ENCODE measurements around the gene FAM50A. TPM values are rescaled to one million over a fixed set of nuclear protein-coding genes. Genes with fewer than 3 reads are reported as not detected.

FAM50A gene
- total and polyA plus RNA-seq, 2 of the 4 experiments (the other 2 are of a cell fraction) = 46.4 to 119 TPM

DNA sequence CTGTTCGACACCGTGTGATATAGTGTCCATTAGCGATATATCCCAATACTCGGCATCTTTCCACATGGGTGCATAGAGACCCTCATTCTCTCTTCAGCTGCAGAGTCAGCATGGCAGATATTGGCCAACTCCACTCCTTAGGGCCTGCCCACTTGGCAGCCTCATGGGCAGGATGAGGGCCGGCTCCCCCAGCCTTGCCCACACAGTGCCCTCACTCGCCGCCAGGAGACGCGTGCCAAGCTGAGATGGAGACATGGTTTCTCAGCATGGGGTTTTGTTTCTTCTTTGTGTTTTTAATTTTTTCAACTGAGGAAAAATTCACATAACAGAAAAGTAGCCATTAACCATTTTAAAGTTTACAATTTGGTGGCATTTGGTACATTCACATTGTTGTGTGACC, 8.9 kb downstream of the FAM50A start:
- CTCF ChIA-PET = interaction anchor here (1.1 kb wide), 1 partner anchor 15 kb away, joined by 5 read pairs; no protein-coding TSS in a partner anchor
- no peak overlapping the region for H2BK120ac ChIP-seq (ENCODE audit: low read depth, low read length)

More for the DNA sequence above, 8.9 kb downstream of the FAM50A start:
- Histone ChIP-seq H2BK15ac (ENCODE audit: low read depth, low read length) (no peak overlapping the region), H3K23ac (ENCODE audit: low read depth, low read length) (no peak overlapping the region), H3K9me1 (ENCODE audit: insufficient read depth, low read length) (no peaks in the 10 kb centered on the region), H4K5ac (ENCODE audit: low read depth, low read length) (no peak overlapping the region), H4K91ac (ENCODE audit: insufficient read depth, low read depth, low read length) (no peak overlapping the region), H2BK20ac (ENCODE audit: low read depth, low read length) (no peak overlapping the region), H2AK9ac (replicated peaks; ENCODE audit: low read depth, low read length, poor library complexity) (no peak overlapping the region), H3K9ac (ENCODE audit: low read depth, low read length) (no peak overlapping the region), H3K27ac (ENCODE audit: insufficient read depth, low read length) (no peak overlapping the region), H2BK5ac (ENCODE audit: low read depth, low read length, poor library complexity, severe bottlenecking) (no peak overlapping the region), H3K4me1 (ENCODE audit: control insufficient read depth, insufficient read depth, low read length) (no peaks in the 10 kb centered on the region), H3K27me3 (ENCODE audit: control insufficient read depth, insufficient read depth, low read length) (no peaks in the 10 kb centered on the region), H2AFZ (replicated peaks; ENCODE audit: low read length, poor library complexity) (no peak overlapping the region), H3K79me1 (ENCODE audit: low read depth in 1 of 2, low read length in 2 of 2) (peaks cover 0 to 5% of the 10 kb centered on the region in 2 experiments; a peak in 1 of 4 replicates), H3K9me3 (ENCODE audit: control insufficient read depth, insufficient read depth, low read length) (no peaks in the 10 kb centered on the region; the same call in 1 of the 2 replicates), H4K20me1 (ENCODE audit: insufficient read depth, low read length) (no peaks in the 10 kb centered on the region), H3K4ac (ENCODE audit: low read depth, low read length) (no peak overlapping the region), H3K18ac (ENCODE audit: low read depth, low read length) (no peak overlapping the region), H3K56ac (ENCODE audit: extremely low read depth, insufficient read depth, low read length) (no peak overlapping the region), H3K4me3 (ENCODE audit: insufficient read depth, low read depth, low read length) (no peak overlapping the region), H3K14ac (replicated peaks; ENCODE audit: low read depth, low read length) (no peak overlapping the region), H3K36me3 (ENCODE audit: control insufficient read depth, insufficient read depth, low read length) (peaks cover 34% of the 10 kb centered on the region), H3K4me2 (ENCODE audit: low read depth, low read length) (no peak overlapping the region), H4K8ac (ENCODE audit: low read depth in 2 of 2, low read length in 2 of 2) (no peak overlapping the region), H2AK5ac (ENCODE audit: low read depth, low read length) (no peak overlapping the region)
- WGBS, 2 experiments (ENCODE audit: extremely low coverage in 2 of 2, insufficient read length in 1 of 2) = 97% methylated on average over 4 of the region's 9 CpGs; no CpG with 5 or more reads in 1 of the 2 experiments
- dilution Hi-C loops (cut with HindIII; ENCODE audit: low sequenced_read_pairs, unreplicated experiment) = no loop called here
- in situ Hi-C loops (cut with MboI; ENCODE audit: low sequenced_read_pairs) = no loop called here
- DNase-seq (no peak), ATAC-seq (ENCODE audit: low read depth) (no peak)
- intact Hi-C loops (cut with micrococcal nuclease) = no loop called here
- no TSS peak for BruUV-seq (replicated peaks)
- POLR2A ChIA-PET (ENCODE audit: unreplicated experiment) = no interaction called here
- TF ChIP-seq, protein P1, sequence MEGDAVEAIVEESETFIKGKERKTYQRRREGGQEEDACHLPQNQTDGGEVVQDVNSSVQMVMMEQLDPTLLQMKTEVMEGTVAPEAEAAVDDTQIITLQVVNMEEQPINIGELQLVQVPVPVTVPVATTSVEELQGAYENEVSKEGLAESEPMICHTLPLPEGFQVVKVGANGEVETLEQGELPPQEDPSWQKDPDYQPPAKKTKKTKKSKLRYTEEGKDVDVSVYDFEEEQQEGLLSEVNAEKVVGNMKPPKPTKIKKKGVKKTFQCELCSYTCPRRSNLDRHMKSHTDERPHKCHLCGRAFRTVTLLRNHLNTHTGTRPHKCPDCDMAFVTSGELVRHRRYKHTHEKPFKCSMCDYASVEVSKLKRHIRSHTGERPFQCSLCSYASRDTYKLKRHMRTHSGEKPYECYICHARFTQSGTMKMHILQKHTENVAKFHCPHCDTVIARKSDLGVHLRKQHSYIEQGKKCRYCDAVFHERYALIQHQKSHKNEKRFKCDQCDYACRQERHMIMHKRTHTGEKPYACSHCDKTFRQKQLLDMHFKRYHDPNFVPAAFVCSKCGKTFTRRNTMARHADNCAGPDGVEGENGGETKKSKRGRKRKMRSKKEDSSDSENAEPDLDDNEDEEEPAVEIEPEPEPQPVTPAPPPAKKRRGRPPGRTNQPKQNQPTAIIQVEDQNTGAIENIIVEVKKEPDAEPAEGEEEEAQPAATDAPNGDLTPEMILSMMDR (conservative IDR thresholded peaks at IDR 0.05; ENCODE audit: low read depth, low read length) = no peak
- TF ChIP-seq RFX5 (IDR thresholded peaks at IDR 0.05; ENCODE audit: low read depth, low read length) (no peak), CEBPB (IDR thresholded peaks at IDR 0.05; ENCODE audit: low read depth, low read length) (no peak), POLR2A (IDR thresholded peaks at IDR 0.05; ENCODE audit: low read depth, low read length) (no peak), RAD21 (IDR thresholded peaks at IDR 0.05; ENCODE audit: low read length) (no peak), NFE2L2 (IDR thresholded peaks at IDR 0.05; ENCODE audit: low read depth, low read length) (no peak), MXI1 (IDR thresholded peaks at IDR 0.05; ENCODE audit: borderline replicate concordance, low read depth, low read length) (no peak), BHLHE40 (IDR thresholded peaks at IDR 0.05; ENCODE audit: low read depth, low read length) (no peak), SMC3 (IDR thresholded peaks at IDR 0.05; ENCODE audit: low read depth, low read length) (no peak), FOS (IDR thresholded peaks at IDR 0.05; ENCODE audit: low read depth, low read length) (no peak), RCOR1 (IDR thresholded peaks at IDR 0.05; ENCODE audit: insufficient replicate concordance, low read length) (no peak), MAFK (IDR thresholded peaks at IDR 0.05; ENCODE audit: low read depth, low read length) (no peak), CHD1 (IDR thresholded peaks at IDR 0.05; ENCODE audit: low read depth, low read length) (no peak), MAZ (IDR thresholded peaks at IDR 0.05; ENCODE audit: borderline replicate concordance, low read depth, low read length) (no peak)
- TF ChIP-seq, protein P2, sequence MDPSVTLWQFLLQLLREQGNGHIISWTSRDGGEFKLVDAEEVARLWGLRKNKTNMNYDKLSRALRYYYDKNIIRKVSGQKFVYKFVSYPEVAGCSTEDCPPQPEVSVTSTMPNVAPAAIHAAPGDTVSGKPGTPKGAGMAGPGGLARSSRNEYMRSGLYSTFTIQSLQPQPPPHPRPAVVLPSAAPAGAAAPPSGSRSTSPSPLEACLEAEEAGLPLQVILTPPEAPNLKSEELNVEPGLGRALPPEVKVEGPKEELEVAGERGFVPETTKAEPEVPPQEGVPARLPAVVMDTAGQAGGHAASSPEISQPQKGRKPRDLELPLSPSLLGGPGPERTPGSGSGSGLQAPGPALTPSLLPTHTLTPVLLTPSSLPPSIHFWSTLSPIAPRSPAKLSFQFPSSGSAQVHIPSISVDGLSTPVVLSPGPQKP (IDR thresholded peaks at IDR 0.05; ENCODE audit: borderline replicate concordance, low read depth, low read length) = no peak
- TF ChIP-seq, protein P3, sequence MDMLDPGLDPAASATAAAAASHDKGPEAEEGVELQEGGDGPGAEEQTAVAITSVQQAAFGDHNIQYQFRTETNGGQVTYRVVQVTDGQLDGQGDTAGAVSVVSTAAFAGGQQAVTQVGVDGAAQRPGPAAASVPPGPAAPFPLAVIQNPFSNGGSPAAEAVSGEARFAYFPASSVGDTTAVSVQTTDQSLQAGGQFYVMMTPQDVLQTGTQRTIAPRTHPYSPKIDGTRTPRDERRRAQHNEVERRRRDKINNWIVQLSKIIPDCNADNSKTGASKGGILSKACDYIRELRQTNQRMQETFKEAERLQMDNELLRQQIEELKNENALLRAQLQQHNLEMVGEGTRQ (IDR thresholded peaks at IDR 0.05; ENCODE audit: low read depth, low read length) = no peak
